ENCODE results near the gene KIZ.

DNA sequence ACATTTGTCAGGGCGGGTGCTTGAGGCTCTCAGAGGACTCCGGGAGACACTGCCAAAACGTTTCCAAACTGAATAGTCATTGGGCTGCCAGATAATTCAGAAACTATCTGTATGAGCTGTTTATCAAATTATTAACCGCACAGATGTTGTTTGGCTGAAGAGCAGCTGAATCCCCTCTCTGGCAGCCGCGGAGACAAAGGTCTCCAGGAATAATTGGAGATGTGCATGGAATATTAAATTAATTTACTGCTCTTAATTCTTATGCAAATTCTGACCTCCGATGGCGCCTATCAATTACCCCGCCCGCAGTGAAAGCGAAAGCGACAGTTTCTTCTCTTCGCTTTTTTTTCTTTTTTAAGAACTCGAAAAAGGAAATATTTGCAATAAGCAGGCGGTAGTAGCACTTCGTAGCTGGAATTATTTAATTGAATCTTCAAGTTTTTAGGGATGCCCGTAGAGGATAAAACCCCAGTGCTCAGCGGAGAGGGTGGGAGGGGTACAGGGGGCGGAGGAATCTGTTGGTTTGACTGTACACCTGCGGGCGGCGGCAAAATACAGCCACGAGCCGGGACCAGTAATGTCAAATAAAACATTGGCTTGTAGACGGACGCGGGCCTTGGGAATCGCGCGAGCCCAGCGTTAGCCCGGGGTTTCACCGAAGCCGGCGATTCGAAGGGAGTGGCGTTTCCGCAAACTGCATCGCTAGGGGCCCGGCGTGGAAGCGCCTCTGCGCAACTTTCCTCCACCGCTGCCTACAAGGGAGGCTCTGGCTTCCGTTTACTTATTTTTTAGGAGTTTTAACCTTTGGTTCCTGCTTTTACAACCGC is 25.9 kb upstream of the KIZ start:
- TF ChIP-seq, protein P1, sequence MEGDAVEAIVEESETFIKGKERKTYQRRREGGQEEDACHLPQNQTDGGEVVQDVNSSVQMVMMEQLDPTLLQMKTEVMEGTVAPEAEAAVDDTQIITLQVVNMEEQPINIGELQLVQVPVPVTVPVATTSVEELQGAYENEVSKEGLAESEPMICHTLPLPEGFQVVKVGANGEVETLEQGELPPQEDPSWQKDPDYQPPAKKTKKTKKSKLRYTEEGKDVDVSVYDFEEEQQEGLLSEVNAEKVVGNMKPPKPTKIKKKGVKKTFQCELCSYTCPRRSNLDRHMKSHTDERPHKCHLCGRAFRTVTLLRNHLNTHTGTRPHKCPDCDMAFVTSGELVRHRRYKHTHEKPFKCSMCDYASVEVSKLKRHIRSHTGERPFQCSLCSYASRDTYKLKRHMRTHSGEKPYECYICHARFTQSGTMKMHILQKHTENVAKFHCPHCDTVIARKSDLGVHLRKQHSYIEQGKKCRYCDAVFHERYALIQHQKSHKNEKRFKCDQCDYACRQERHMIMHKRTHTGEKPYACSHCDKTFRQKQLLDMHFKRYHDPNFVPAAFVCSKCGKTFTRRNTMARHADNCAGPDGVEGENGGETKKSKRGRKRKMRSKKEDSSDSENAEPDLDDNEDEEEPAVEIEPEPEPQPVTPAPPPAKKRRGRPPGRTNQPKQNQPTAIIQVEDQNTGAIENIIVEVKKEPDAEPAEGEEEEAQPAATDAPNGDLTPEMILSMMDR (IDR thresholded peaks at IDR 0.05; ENCODE audit: borderline replicate concordance, extremely low read depth, low read length, poor library complexity, severe bottlenecking), result no peak
- no peak for TF ChIP-seq EZH2 (IDR thresholded peaks at IDR 0.05; ENCODE audit: borderline replicate concordance, low read depth, low read length, severe bottlenecking)

Data from DND-41 (cell line).